Cardiac muscle cell (in vitro differentiated cells and primary cell): ENCODE results near the gene SPP1. TPM values are rescaled to one million over a fixed set of nuclear protein-coding genes. Genes with fewer than 3 reads are reported as not detected.
"Not testable (repeated sequence)": the region's sequence is repeated elsewhere in the genome, so short reads cannot be mapped to it uniquely, and the experiment has no call there.

Experiments
- DNase-seq, 2 donors: peaks; one replicate each; pipeline versions ENCODE4 v3.0.0 to v3.0.0-alpha.2; 2010 to 2017; ENCODE audit warnings: low read depth in 1 of 2, low spot score in 1 of 2
- H3K27ac ChIP-seq: fragments of 200-600 bp; sonication (generic); 2 replicates; pipeline ENCODE4 v1.5.1; 2016
- H3K27me3 ChIP-seq: fragments of 200-600 bp; sonication (generic); 2 replicates; pipeline ENCODE4 v1.6.0; 2016; ENCODE audit warnings: control low read depth
- H3K36me3 ChIP-seq: fragments of 200-600 bp; sonication (generic); 2 replicates; pipeline ENCODE4 v1.5.1; 2016; ENCODE audit warnings: control low read depth
- H3K4me1 ChIP-seq: fragments of 200-600 bp; sonication (generic); 2 replicates; pipeline ENCODE4 v1.8.1; 2017; ENCODE audit warnings: low read depth, mild to moderate bottlenecking, mixed run types
- H3K4me3 ChIP-seq: fragments of 200-600 bp; sonication (generic); 2 replicates; pipeline ENCODE4 v1.5.1; 2016; ENCODE audit warnings: mild to moderate bottlenecking
- H3K9me3 ChIP-seq: fragments of 200-600 bp; sonication (generic); 2 replicates; pipeline ENCODE4 v1.5.1; 2017; ENCODE audit warnings: low read depth, mild to moderate bottlenecking, control low read depth
- CTCF ChIP-seq: IDR thresholded peaks from 2 replicates; pipeline ENCODE4 v1.5.1; 2012; ENCODE audit warnings: low read depth, mild to moderate bottlenecking, low read length
- polyA plus RNA-seq: library from polyadenylated mRNA; unstranded; fragments of >200 nt; fragmentation: Nextera tagmentation; extraction: Ambion mirVana; gene quantifications from 2 replicates; pipeline ENCODE4 v1.2.1, GENCODE V29; 2016
- total RNA-seq: library from RNA; depleted of rRNA; stranded (reverse); fragments of >200 nt; gene quantifications from 2 replicates; pipeline ENCODE4 v1.2.3, GENCODE V29; 2016

SPP1 gene
- total and polyA plus RNA-seq, 2 experiments from 2014 or later, result 0.12 to 0.54 TPM

DNA sequence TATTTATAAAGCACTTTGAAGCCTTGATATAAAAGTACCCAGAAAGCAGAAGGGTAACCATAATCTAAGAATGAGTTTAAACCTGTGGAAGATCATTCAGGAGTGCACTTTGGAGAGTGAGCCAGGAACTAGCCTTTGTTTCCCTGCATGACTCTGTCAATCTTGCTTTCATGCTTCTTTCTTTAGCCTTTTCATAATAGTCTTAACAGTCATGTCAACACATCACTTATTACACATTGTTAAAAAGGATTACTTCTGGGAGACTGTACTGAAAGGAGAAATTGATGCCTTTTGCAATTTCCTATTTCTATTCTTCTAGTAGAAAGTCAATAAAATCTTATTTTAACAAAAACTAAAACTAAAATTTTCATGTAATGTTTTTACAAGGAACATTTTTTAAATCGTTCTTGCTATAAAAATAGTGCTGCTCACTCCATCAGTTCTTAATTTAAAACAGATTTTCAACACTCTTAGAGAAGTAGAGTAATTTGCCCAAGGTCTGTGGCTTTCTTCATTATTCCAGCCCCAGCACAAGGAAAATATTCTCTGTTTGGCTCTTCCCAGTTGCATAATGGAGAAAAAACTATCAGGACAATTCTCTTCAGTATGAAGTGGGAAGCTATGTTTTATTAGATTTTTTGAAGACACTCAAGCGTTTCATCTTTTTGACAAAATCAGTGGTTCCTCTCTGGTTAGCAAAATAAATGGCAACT is 35.4 kb upstream of the SPP1 start:
- H3K27me3 ChIP-seq, result no peaks in the 10 kb centered on the region
- no peak overlapping the region for H3K27ac ChIP-seq
- TF ChIP-seq CTCF, result no peak
- no peak for DNase-seq
- H3K4me1 ChIP-seq, result no peaks in the 10 kb centered on the region
- no peaks in the 10 kb centered on the region for H3K36me3 ChIP-seq
- H3K4me3 ChIP-seq, result no peak overlapping the region
- no peaks in the 10 kb centered on the region for H3K9me3 ChIP-seq

DNA sequence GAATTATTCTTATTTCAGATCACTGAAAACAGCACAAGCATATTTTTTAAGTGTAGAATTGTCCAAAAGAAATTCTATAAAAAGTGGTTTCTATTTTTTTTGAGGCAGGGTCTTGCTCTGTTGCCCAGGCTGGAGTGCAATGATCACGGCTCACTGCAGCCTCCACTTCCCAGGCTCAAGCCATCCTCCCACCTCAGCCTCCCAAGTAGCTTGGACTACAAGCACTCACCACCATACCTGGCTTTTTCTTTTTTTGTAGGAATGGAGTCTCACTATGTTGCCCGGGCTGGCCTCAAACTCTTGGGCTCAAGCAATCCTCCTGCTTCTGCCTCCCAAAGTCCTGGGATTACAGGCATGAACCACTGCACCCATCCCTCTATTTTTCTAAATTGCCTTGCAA is 34.7 kb upstream of the SPP1 start:
- not testable (repeated sequence) for H3K9me3 ChIP-seq, DNase-seq, H3K4me3 ChIP-seq, H3K4me1 ChIP-seq, H3K36me3 ChIP-seq, H3K27me3 ChIP-seq, H3K27ac ChIP-seq

DNA sequence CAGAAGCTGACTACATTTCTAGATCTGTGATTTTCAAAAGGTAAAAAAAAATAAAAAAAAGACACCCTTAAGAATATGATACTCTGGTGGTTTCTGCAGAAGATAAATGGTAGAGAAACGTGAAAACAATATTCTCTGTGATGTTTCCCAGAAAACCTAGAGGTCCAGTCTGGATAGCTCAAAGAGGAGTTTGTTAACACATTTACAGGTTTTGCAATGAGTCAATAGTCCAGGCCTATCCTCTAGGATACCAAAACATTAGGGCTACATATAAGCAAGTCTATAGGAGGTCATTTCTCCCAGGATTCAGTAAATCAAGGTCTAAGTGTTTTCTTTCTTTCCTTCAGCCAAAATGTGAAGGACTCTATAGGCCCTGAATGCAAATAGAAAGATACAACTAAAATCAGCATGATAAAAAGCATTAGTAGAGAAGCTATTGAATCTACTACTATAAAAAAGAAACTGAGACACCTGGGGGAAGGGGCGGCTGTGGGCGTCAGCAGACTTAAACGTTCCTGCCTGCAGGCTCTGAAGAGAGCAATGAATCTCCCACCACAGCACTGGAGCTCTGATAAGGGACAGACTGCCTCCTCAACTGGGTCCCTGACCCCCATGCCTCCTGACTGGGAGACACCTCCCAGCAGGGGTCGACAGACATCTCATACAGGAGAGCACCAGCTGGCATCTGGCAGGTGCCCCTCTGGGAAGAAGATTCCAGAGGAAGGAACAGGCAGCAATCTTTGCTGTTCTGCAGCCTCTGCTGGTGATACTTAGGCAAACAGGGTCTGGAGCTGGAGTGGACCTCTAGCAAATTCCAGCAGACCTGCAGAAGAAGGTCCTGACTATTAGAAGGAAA is 33.7 kb upstream of the SPP1 start:
- TF ChIP-seq CTCF, result no peak
- Histone ChIP-seq H3K36me3 (no peaks in the 10 kb centered on the region), H3K4me1 (no peaks in the 10 kb centered on the region), H3K27me3 (no peaks in the 10 kb centered on the region), H3K27ac (no peak overlapping the region), H3K4me3 (no peak overlapping the region), H3K9me3 (no peaks in the 10 kb centered on the region)
- no peak for DNase-seq

DNA sequence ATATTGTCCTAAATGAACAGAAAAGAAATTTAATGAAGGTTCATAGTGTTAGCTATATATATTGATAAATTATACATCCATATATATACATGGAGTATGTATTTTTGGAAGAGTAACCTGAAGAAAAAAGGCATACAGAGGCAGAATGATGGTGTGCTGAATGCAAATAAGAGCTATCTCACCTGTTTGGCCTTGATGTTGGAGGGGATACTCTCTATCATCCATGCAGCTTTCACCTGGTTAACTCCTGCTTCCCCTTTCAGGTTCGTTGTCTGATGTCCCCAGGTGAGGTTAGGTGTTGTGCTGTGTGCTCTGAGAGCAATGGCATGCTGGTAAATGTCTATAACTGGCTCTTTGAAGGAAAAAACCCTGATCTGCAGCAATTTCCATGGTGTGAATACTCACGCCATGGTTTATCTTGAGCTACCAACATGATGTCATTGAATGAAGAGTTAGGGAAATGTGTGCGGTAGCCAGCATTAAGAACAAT is 31.8 kb upstream of the SPP1 start:
- H3K9me3 ChIP-seq, result no peaks in the 10 kb centered on the region
- no peaks in the 10 kb centered on the region for H3K4me1 ChIP-seq
- no peak overlapping the region for H3K27ac ChIP-seq
- H3K27me3 ChIP-seq, result no peaks in the 10 kb centered on the region
- no peak for TF ChIP-seq CTCF
- no peaks in the 10 kb centered on the region for H3K36me3 ChIP-seq
- H3K4me3 ChIP-seq, result no peak overlapping the region
- DNase-seq, result no peak

- H3K27me3 ChIP-seq, result no peaks in the 10 kb centered on the region
- no peaks in the 10 kb centered on the region for H3K36me3 ChIP-seq
- no peak for TF ChIP-seq CTCF
- H3K27ac ChIP-seq, result no peak overlapping the region
- H3K9me3 ChIP-seq, result no peaks in the 10 kb centered on the region
- H3K4me1 ChIP-seq, result no peaks in the 10 kb centered on the region
- no peak overlapping the region for H3K4me3 ChIP-seq
- DNase-seq, result no peak
Measured at GRCh38 chr4:87944967-87945366, 30.5 kb upstream of the SPP1 start.

GRCh38 chr4:87946766-87947165 is 28.7 kb upstream of the SPP1 start:
- no peaks in the 10 kb centered on the region for H3K36me3 ChIP-seq
- no peak for TF ChIP-seq CTCF

More at GRCh38 chr4:87946766-87947165, 28.7 kb upstream of the SPP1 start:
- Histone ChIP-seq H3K4me1 (no peaks in the 10 kb centered on the region), H3K4me3 (no peak overlapping the region), H3K27ac (no peak overlapping the region), H3K27me3 (no peaks in the 10 kb centered on the region), H3K9me3 (no peaks in the 10 kb centered on the region)
- DNase-seq, result no peak
